ENCODE results near the gene PTAR1. TPM values are rescaled to one million over a fixed set of nuclear protein-coding genes. Genes with fewer than 3 reads are reported as not detected.

The PTAR1 gene
- total RNA-seq, 4 donors from 2014 or later, result 35.4 to 173 (median 69.0) TPM

DNA sequence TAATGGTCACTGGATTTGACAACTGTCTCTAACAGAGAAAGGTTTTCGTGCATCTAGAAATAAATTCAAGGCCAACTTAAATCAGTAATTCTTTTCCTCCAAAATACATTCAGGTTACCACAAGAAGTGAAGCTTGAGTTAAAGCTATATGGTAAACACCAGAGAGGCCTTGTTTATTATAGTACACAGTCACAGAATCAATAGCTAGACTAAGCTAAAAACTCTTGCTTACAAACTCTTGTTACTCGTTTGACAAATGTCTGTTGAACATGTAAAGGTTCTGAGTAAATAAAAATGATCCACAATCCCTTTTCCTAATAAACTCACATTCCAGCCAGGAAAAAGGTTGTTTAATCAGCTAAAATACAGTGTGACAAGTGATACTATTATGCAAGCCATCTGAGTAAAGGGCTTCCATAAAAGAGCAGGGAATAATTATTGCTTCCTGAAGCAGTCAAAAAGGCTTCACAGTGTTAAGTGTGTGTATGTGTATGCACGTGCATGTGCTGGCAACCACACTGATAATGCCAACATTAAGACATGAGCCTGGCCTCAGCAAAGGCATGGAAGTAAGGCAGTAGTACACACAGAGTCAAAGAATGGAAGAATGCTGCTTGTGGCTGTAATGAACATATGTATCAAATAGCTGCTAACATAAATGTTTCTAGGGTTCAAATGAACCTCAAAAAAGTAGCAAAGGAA, 12.8 kb downstream of the PTAR1 start:
- H3K27ac ChIP-seq, result no peak overlapping the region
- H3K36me3 ChIP-seq, result no peaks in the 10 kb centered on the region
- H3K27me3 ChIP-seq, result no peaks in the 10 kb centered on the region
- H3K9me3 ChIP-seq, result no peaks in the 10 kb centered on the region
- H3K4me1 ChIP-seq, result no peaks in the 10 kb centered on the region
- H3K4me3 ChIP-seq, result no peak overlapping the region
- TF ChIP-seq CTCF (IDR thresholded peaks at IDR 0.05), result no peak
- no peak for TF ChIP-seq POLR2A (IDR thresholded peaks at IDR 0.05)
- DNase-seq, result no peak
- intact Hi-C loops (cut with DNase I; ENCODE audit: low total_unique reads), result no loop called here

DNA sequence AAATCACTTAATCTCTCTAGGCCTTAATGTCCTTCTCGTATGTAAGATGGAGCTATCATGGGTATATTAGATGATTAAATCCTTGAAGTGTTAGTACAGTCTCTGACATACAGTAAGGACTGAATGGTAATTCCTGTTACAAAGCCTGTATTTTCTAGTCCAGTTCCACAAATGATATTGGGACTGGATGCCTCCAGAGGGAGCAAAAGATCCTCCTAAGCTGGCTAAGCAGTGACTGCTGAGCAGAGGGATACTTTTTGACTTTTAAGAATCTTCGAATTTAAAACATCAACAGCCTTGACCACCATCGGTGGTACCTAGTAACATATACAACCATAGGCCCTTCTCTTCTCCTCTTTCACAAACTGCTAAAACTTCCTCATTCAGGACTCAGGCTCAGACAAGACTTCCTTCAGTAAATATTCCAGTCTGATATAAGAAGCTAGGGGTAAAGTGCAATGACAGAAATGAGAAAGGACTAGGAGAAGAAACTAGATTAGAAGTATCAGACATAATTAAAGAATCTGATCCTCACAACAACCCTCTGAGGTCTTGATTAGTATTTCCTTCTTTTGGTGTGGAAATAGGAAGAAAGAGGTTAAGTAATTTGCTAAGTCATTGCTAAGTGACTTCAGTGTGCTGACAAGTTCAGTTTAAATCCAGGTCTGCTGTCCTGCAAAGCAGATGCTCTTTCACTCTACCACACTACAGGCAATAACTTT, 13.9 kb downstream of the PTAR1 start:
- Histone ChIP-seq H3K4me1 (no peaks in the 10 kb centered on the region), H3K4me3 (no peak overlapping the region), H3K27me3 (no peaks in the 10 kb centered on the region), H3K27ac (no peak overlapping the region), H3K9me3 (no peaks in the 10 kb centered on the region), H3K36me3 (no peaks in the 10 kb centered on the region)
- TF ChIP-seq CTCF (IDR thresholded peaks at IDR 0.05) (no peak), POLR2A (IDR thresholded peaks at IDR 0.05) (no peak)
- intact Hi-C loops (cut with DNase I; ENCODE audit: low total_unique reads), result no loop called here
- no peak for DNase-seq

DNA sequence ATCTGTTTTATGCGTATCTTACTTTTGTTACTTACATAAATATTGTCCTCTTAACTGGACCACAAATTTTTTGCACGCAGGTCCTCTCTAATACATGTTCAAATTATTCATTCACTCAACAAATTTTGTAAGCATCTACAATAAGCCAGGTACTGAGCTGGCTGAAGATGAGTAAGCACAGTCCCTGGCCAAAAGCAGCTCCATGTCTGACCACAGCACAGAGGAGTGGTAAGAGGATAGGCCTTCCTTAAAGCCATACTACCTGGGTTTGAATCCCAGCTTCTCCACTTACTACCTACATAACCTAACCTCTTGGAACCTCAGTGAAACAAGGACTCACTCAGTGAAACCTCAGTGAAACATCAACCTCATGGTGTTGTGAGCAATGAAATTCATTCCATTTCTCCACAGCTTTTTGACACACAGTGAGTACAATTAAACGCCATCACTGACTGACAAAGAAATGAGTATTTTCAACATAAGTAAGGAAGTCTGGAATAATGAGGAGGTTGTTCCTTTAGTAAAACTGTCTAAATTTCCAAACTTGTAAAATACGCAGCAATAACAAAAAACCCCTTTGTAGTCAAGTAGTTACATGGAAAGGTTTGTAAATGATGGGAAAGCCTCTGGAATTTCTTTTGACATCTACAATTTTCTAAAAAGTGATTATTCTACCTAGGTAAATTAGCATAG, 15.0 kb downstream of the PTAR1 start:
- Histone ChIP-seq H3K4me3 (no peak overlapping the region), H3K27me3 (no peaks in the 10 kb centered on the region), H3K27ac (no peak overlapping the region), H3K36me3 (no peaks in the 10 kb centered on the region), H3K9me3 (no peaks in the 10 kb centered on the region), H3K4me1 (no peaks in the 10 kb centered on the region)
- intact Hi-C loops (cut with DNase I; ENCODE audit: low total_unique reads), result no loop called here
- TF ChIP-seq POLR2A (IDR thresholded peaks at IDR 0.05) (no peak), CTCF (IDR thresholded peaks at IDR 0.05) (no peak)
- no peak for DNase-seq

GRCh38 chr9:69743930-69744329, 15.9 kb downstream of the PTAR1 start:
- no peak for DNase-seq
- no peaks in the 10 kb centered on the region for H3K9me3 ChIP-seq
- no peak for TF ChIP-seq CTCF (IDR thresholded peaks at IDR 0.05)
- TF ChIP-seq POLR2A (IDR thresholded peaks at IDR 0.05), result no peak
- H3K27ac ChIP-seq, result no peak overlapping the region
- no peak overlapping the region for H3K4me3 ChIP-seq
- H3K27me3 ChIP-seq, result no peaks in the 10 kb centered on the region
- no peaks in the 10 kb centered on the region for H3K36me3 ChIP-seq
- intact Hi-C loops (cut with DNase I; ENCODE audit: low total_unique reads), result no loop called here
- H3K4me1 ChIP-seq, result no peaks in the 10 kb centered on the region
